SK-N-SH (cell line): ENCODE measurements around the gene OSBPL8. TPM values are rescaled to one million over a fixed set of nuclear protein-coding genes. Genes with fewer than 3 reads are reported as not detected.

ENCODE experiments used
- CTCF ChIA-PET: fragments of 300-600, 350-600 bp; formaldehyde crosslinking; extraction: SDS; loops from one replicate; lab custom pipeline; 2021; lab: Yijun Ruan, JAX
- POLR2A ChIA-PET: fragments of 350-600 bp; sonication (Branson Sonifier 250); formaldehyde crosslinking; extraction: SDS; loops from one replicate; lab custom pipeline; 2020; ENCODE audit warnings: antibody characterized with exemption, inconsistent platforms; lab: Yijun Ruan, JAX
- DNase-seq: peaks from one replicate; pipeline ENCODE4 v3.0.0; 2012
- H2AFZ ChIP-seq: fragments of 200-600 bp; sonication (generic); 2 replicates; pipeline ENCODE4 v1.8.1; 2016; ENCODE audit warnings: antibody characterized with exemption, mild to moderate bottlenecking, low read depth
- H3F3A ChIP-seq: fragments of 200-600 bp; sonication (generic); replicated peaks from 2 replicates; pipeline ENCODE3; 2016; ENCODE audit warnings: antibody characterized with exemption, mild to moderate bottlenecking; ENCODE audit not compliant: insufficient read depth
- H3K27ac ChIP-seq, 2 experiments: fragments of 200-500 bp in 1 of 2; fragments of 200-600 bp in 1 of 2; sonication (Bioruptor generic) in 1 of 2; sonication (generic), shearing (Covaris generic) in 1 of 2; 2 replicates each; pipeline versions ENCODE4 v1.5.1 to v1.6.1; 2014 to 2016; ENCODE audit warnings: low read depth in 2 of 2, inconsistent platforms in 1 of 2, low read length in 1 of 2, mild to moderate bottlenecking in 1 of 2, mixed read lengths in 1 of 2
- H3K27me3 ChIP-seq: fragments of 200-600 bp; sonication (generic), shearing (Covaris generic); 2 replicates; pipeline ENCODE4 v1.6.1; 2016; ENCODE audit warnings: mixed run types; ENCODE audit not compliant: insufficient read depth
- H3K36me3 ChIP-seq, 2 experiments: fragments of 200-500 bp in 1 of 2; fragments of 200-600 bp in 1 of 2; sonication (Bioruptor generic) in 1 of 2; sonication (generic) in 1 of 2; replicated peaks in 1 of 2; 2 replicates each; pipeline versions ENCODE3 to v1.5.1; 2014 to 2016; ENCODE audit warnings: low read length in 1 of 2, mild to moderate bottlenecking in 1 of 2; ENCODE audit not compliant: insufficient read depth in 2 of 2, control insufficient read depth in 1 of 2
- H3K4me1 ChIP-seq, 2 experiments: fragments of 200-500 bp in 1 of 2; fragments of 200-600 bp in 1 of 2; sonication (Bioruptor generic) in 1 of 2; sonication (generic), shearing (Covaris generic) in 1 of 2; 2 replicates each; pipeline versions ENCODE4 v1.5.1 to v1.6.1; 2014 to 2016; ENCODE audit warnings: low read depth in 1 of 2, low read length in 1 of 2, mixed run types in 1 of 2; ENCODE audit not compliant: insufficient read depth in 2 of 2, control insufficient read depth in 1 of 2
- H3K4me2 ChIP-seq: fragments of 200-600 bp; sonication (generic), shearing (Covaris generic); 2 replicates; pipeline ENCODE4 v1.6.1; 2017; ENCODE audit warnings: mixed run types
- H3K4me3 ChIP-seq, 2 experiments: fragments of 200-500 bp in 1 of 2; fragments of 200-600 bp in 1 of 2; sonication (Bioruptor generic) in 1 of 2; sonication (generic), shearing (Covaris generic) in 1 of 2; 2 replicates each; pipeline versions ENCODE4 v1.5.1 to v1.8.1; 2014 to 2016; ENCODE audit warnings: low read depth in 2 of 2, inconsistent platforms in 1 of 2, low read length in 1 of 2, mild to moderate bottlenecking in 1 of 2, mixed read lengths in 1 of 2, moderate library complexity in 1 of 2
- H3K79me2 ChIP-seq: fragments of 200-600 bp; sonication (generic); 2 replicates; pipeline ENCODE4 v1.8.1; 2017; ENCODE audit warnings: mild to moderate bottlenecking; ENCODE audit not compliant: insufficient read depth
- H3K9ac ChIP-seq: fragments of 200-600 bp; sonication (generic); 2 replicates; pipeline ENCODE4 v1.6.1; 2017; ENCODE audit warnings: mixed run types
- H3K9me2 ChIP-seq: fragments of 200-600 bp; sonication (generic); 2 replicates; pipeline ENCODE4 v1.6.1; 2017; ENCODE audit warnings: mixed run types
- H3K9me3 ChIP-seq: fragments of 200-600 bp; sonication (generic); 2 replicates; pipeline ENCODE4 v1.6.1; 2017; ENCODE audit warnings: mixed run types, mild to moderate bottlenecking, moderate library complexity
- H4K20me1 ChIP-seq: fragments of 200-600 bp; sonication (generic); 2 replicates; pipeline ENCODE4 v1.6.1; 2017; ENCODE audit warnings: mild to moderate bottlenecking, mixed run types; ENCODE audit not compliant: insufficient read depth
- CHD2 ChIP-seq: fragments of 150-350 bp; IDR thresholded peaks from 2 replicates; pipeline ENCODE4 v1.6.1; 2018; ENCODE audit warnings: low read length; ENCODE audit not compliant: partially characterized antibody
- CTCF ChIP-seq: fragments of 200-600 bp; sonication (generic); IDR thresholded peaks from 2 replicates; pipeline ENCODE4 v1.6.1; 2017; ENCODE audit warnings: antibody characterized with exemption, mild to moderate bottlenecking, moderate library complexity
- ELF1 ChIP-seq: IDR thresholded peaks from 2 replicates; pipeline ENCODE4 v1.4.0; 2012
- FOSL2 ChIP-seq: IDR thresholded peaks from 2 replicates; pipeline ENCODE4 v1.4.0; 2012; ENCODE audit warnings: low read depth, mild to moderate bottlenecking, moderate library complexity, borderline replicate concordance
- FOXM1 ChIP-seq: IDR thresholded peaks from 2 replicates; pipeline ENCODE4 v1.4.0; 2012; ENCODE audit warnings: low read depth, mild to moderate bottlenecking
- GABPA ChIP-seq: IDR thresholded peaks from 2 replicates; pipeline ENCODE4 v1.4.0; 2012; ENCODE audit warnings: low read depth, mild to moderate bottlenecking
- GATA2 ChIP-seq: sonication (generic); formaldehyde crosslinking; IDR thresholded peaks from 2 replicates; pipeline ENCODE4 v1.5.0; 2020; ENCODE audit warnings: mild to moderate bottlenecking, missing genetic modification reagents
- JUND ChIP-seq: IDR thresholded peaks from 2 replicates; pipeline ENCODE4 v1.4.0; 2012
- PBX3 ChIP-seq: IDR thresholded peaks from 2 replicates; pipeline ENCODE4; 2012
- POLR2AphosphoS5 ChIP-seq: IDR thresholded peaks from 2 replicates; pipeline ENCODE4 v1.6.1; 2012; ENCODE audit warnings: low read depth, low read length
- RAD21 ChIP-seq: IDR thresholded peaks from 2 replicates; pipeline ENCODE4 v1.6.1; 2012; ENCODE audit warnings: mild to moderate bottlenecking, low read length
- SIN3A ChIP-seq: IDR thresholded peaks from 2 replicates; pipeline ENCODE4 v1.6.1; 2012; ENCODE audit warnings: low read depth, mild to moderate bottlenecking, low read length, moderate library complexity, borderline replicate concordance
- SMC3 ChIP-seq: IDR thresholded peaks from 2 replicates; pipeline ENCODE4 v1.6.1; 2012; ENCODE audit warnings: low read depth, low read length, improper control_type of control experiment
- TAF1 ChIP-seq: IDR thresholded peaks from 2 replicates; pipeline ENCODE4 v1.6.1; 2012; ENCODE audit warnings: low read depth, mild to moderate bottlenecking, low read length, moderate library complexity, borderline replicate concordance
- TEAD4 ChIP-seq: IDR thresholded peaks from 2 replicates; pipeline ENCODE4 v1.4.0; 2012; ENCODE audit warnings: mild to moderate bottlenecking, borderline replicate concordance; ENCODE audit not compliant: insufficient read depth
- USF1 ChIP-seq: IDR thresholded peaks from 2 replicates; pipeline ENCODE4 v1.4.0; 2012; ENCODE audit warnings: low read depth, borderline replicate concordance
- YY1 ChIP-seq: IDR thresholded peaks from 2 replicates; pipeline ENCODE4 v1.4.0; 2012; ENCODE audit warnings: low read depth, mild to moderate bottlenecking
- WGBS: methylation state at CpG from one replicate; pipeline ENCODE4 v1.1.6; 2017; ENCODE audit warnings: low lambda C conversion rate; 5-methylcytosine and 5-hydroxymethylcytosine counted together
- polyA plus RNA-seq, 3 experiments: library from polyadenylated mRNA; depleted of rRNA; stranded (reverse); fragments of >200 nt; gene quantifications; 2 replicates each; pipeline ENCODE4 v1.2.3, GENCODE V29; 2012
- TF ChIP-seq, protein P1 (sequence below): IDR thresholded peaks from 2 replicates; pipeline ENCODE4 v1.6.1; 2012; ENCODE audit warnings: mild to moderate bottlenecking, low read depth, low read length, moderate library complexity
- TF ChIP-seq, protein P2 (sequence below): IDR thresholded peaks from 2 replicates; pipeline ENCODE4 v1.4.0; 2012; ENCODE audit warnings: low read depth, borderline replicate concordance

OSBPL8 gene
- polyA plus RNA-seq, 1 of the 3 experiments (the other 2 are of a cell fraction), result 10.6 TPM

- no peak for DNase-seq
- no peak overlapping the region for H3K4me2 ChIP-seq
- H3K27ac ChIP-seq, result 0 out of 4 replicates have a peak overlapping the region, but pooled peaks of 1 of the 2 experiments have one; percentile 0
- ChIA-PET CTCF (no interaction called here), POLR2A (no interaction called here)
- no peaks in the 10 kb centered on the region for H3K79me2 ChIP-seq
- H3K9me2 ChIP-seq, result no peaks in the 10 kb centered on the region
- WGBS, result 73% methylated on average over 3 of the region's 3 CpGs
- TF ChIP-seq, protein P1, sequence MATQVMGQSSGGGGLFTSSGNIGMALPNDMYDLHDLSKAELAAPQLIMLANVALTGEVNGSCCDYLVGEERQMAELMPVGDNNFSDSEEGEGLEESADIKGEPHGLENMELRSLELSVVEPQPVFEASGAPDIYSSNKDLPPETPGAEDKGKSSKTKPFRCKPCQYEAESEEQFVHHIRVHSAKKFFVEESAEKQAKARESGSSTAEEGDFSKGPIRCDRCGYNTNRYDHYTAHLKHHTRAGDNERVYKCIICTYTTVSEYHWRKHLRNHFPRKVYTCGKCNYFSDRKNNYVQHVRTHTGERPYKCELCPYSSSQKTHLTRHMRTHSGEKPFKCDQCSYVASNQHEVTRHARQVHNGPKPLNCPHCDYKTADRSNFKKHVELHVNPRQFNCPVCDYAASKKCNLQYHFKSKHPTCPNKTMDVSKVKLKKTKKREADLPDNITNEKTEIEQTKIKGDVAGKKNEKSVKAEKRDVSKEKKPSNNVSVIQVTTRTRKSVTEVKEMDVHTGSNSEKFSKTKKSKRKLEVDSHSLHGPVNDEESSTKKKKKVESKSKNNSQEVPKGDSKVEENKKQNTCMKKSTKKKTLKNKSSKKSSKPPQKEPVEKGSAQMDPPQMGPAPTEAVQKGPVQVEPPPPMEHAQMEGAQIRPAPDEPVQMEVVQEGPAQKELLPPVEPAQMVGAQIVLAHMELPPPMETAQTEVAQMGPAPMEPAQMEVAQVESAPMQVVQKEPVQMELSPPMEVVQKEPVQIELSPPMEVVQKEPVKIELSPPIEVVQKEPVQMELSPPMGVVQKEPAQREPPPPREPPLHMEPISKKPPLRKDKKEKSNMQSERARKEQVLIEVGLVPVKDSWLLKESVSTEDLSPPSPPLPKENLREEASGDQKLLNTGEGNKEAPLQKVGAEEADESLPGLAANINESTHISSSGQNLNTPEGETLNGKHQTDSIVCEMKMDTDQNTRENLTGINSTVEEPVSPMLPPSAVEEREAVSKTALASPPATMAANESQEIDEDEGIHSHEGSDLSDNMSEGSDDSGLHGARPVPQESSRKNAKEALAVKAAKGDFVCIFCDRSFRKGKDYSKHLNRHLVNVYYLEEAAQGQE, result no peak
- TF ChIP-seq FOSL2, result peak; percentile 46; the same call in 1 of the 2 replicates
- no peak for TF ChIP-seq SMC3
- TF ChIP-seq RAD21, result no peak
- no peak for TF ChIP-seq ELF1
- TF ChIP-seq CHD2, result no peak
- no peak for TF ChIP-seq USF1
- no peak for TF ChIP-seq SIN3A
- TF ChIP-seq CTCF, result no peak
- no peak for TF ChIP-seq TEAD4
- 0 out of 2 replicates have a peak, but pooled peaks have one; percentile 12 for TF ChIP-seq JUND
- no peak for TF ChIP-seq YY1
- TF ChIP-seq PBX3, result 0 out of 2 replicates have a peak, but pooled peaks have one; percentile 19
- no peak for TF ChIP-seq TAF1
- TF ChIP-seq POLR2AphosphoS5, result no peak
- TF ChIP-seq FOXM1, result no peak
- no peak for TF ChIP-seq GABPA
- no peak for TF ChIP-seq GATA2 (CRISPR knock-in tag)
- TF ChIP-seq, protein P2, sequence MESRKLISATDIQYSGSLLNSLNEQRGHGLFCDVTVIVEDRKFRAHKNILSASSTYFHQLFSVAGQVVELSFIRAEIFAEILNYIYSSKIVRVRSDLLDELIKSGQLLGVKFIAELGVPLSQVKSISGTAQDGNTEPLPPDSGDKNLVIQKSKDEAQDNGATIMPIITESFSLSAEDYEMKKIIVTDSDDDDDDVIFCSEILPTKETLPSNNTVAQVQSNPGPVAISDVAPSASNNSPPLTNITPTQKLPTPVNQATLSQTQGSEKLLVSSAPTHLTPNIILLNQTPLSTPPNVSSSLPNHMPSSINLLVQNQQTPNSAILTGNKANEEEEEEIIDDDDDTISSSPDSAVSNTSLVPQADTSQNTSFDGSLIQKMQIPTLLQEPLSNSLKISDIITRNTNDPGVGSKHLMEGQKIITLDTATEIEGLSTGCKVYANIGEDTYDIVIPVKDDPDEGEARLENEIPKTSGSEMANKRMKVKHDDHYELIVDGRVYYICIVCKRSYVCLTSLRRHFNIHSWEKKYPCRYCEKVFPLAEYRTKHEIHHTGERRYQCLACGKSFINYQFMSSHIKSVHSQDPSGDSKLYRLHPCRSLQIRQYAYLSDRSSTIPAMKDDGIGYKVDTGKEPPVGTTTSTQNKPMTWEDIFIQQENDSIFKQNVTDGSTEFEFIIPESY, result no peak
- H3K9me3 ChIP-seq, result no peaks in the 10 kb centered on the region
- peaks cover 13% of the 10 kb centered on the region for H3F3A ChIP-seq
- no peak overlapping the region for H2AFZ ChIP-seq
- H3K9ac ChIP-seq, result no peak overlapping the region
- peaks cover 0 to 8% of the 10 kb centered on the region in 2 experiments for H3K36me3 ChIP-seq
- H3K4me1 ChIP-seq, result peaks cover 0 to 6% of the 10 kb centered on the region in 2 experiments; a peak in 1 of 4 replicates
- H3K27me3 ChIP-seq, result no peaks in the 10 kb centered on the region
- no peaks in the 10 kb centered on the region for H4K20me1 ChIP-seq
- H3K4me3 ChIP-seq, result no peak overlapping the region
These were observed 247.8 kb downstream of the OSBPL8 start for GRCh38 chr12:76311796-76312195.
